TTC549 (cell line): ENCODE data around the gene TFAP2D.
A peak's percentile ranks its signal among the peaks of the same experiment; 100 is the strongest.

ENCODE experiments used
- FAIRE-seq: peaks from 2 replicates; lab custom pipeline; 2012; peaks lifted over from hg19 to GRCh38; lab: Jason Lieb, UNC

The TFAP2D gene

GRCh38 chr6:50720623-50721022 lies 7.3 kb downstream of the TFAP2D start:
- no peak for FAIRE-seq

- no peak for FAIRE-seq
Observed at GRCh38 chr6:50721978-50722377, 8.7 kb downstream of the TFAP2D start.

GRCh38 chr6:50722829-50723554 lies 9.7 kb downstream of the TFAP2D start:
- no peak for FAIRE-seq

DNA sequence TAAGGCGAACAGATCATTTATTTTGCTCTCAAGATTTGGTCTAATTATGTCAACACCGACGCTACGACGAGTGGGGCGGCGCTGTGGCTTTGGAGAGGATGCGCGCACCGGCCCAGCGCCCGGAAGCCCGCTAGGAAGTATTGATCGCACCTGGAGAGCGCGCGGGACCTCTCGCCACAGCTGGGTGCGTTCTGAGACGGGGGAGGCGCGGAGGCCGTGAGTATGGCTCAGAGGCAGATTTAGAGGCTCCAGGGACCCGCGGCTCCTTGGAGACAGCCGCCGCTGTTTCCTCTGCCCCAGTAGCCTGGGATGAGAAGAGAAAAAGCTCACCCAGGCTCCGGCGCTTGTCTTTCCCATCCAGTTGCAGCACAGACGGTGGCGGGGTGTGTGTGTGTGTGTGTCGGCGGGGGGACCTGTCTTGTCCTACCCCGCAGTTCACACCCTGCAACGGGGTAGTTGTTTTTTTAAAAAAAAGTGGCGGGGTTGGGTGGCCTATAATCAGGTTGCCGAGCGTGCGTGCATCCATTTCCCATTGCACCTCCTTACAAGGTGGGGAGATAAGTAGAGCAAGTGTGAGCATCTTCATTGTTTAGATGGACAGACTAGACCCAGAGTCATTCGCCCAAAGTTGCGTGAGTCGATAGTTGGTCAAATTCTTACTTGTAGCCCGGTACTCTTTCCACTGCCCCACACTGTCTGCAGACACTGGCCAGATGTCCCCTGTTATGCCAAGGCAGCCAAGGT lies 11.2 kb downstream of the TFAP2D start:
- FAIRE-seq, result no peak

GRCh38 chr6:50734488-50734887 lies 21.2 kb downstream of the TFAP2D start:
- FAIRE-seq, result no peak

GRCh38 chr6:50742161-50742560 lies 28.8 kb downstream of the TFAP2D start:
- FAIRE-seq, result no peak

- FAIRE-seq, result no peak
Observed at GRCh38 chr6:50744976-50745375, 31.6 kb downstream of the TFAP2D start.

DNA sequence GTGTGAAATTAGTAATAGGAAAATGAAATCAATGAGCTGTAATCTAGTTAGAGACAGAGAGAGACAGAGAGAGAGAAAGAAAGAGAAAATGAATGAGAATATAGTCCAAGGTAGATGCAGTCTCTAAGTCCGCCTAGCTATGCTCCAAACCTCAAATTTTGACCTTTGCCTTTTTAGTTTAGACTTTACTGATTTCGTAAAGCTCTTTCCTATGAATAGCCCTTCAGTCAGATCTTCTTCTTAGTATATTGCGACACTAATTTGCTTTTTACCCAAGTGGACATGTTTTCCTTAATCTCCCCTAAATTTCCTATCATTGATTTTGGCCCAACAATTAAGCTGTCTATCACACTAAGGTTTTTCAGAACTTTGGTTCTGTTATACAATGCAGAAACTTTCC lies 49.5 kb downstream of the TFAP2D start:
- no peak for FAIRE-seq

DNA sequence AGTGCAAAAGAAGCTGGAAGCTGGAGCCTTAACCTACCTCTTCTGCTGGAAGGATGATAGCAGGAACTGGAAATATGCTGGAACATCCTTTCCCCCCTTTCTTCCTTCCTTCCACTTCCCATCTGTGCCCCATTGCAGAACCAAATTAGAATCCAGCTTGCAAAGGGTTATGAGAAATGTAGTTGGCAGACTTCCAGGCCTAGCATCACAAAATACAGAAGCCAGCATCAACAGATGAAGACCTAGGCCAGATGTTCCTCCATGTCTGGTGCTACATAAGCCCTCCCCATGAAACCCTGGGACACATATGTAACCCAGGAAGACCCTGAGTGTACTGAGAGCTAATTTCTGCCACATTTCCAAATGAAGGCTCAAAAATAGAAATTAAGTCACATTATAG lies 65.4 kb downstream of the TFAP2D start:
- no peak for FAIRE-seq

GRCh38 chr6:50780382-50780781 lies 67.1 kb downstream of the TFAP2D start:
- no peak for FAIRE-seq

DNA sequence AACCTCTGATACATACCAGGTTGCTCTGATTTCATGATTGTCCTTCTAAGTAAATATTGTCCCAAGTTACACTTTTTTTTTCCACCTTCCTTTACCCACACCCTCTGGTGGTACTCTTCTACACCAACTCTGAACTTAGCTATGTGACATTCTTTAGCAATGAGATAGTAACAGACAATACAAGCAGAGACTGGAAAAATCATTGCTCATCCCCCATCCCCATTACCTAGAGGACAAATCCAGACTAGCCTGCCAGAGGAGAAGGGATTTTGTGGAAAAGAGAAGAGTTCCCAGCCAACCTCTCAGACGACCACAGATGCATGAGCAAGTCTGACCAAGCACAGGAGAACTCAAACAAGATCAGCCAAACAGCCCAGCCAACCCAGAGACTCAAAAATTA lies 72.6 kb downstream of the TFAP2D start:
- FAIRE-seq, result no peak

GRCh38 chr6:50791900-50792508 lies 78.7 kb downstream of the TFAP2D start:
- peak; percentile 53 for FAIRE-seq

- FAIRE-seq, result no peak
Observed at GRCh38 chr6:50792771-50793170, 79.4 kb downstream of the TFAP2D start.

GRCh38 chr6:50795574-50795973 lies 82.2 kb downstream of the TFAP2D start:
- no peak for FAIRE-seq

GRCh38 chr6:50804283-50804682 lies 91.0 kb downstream of the TFAP2D start:
- no peak for FAIRE-seq

GRCh38 chr6:50807035-50807434 lies 93.7 kb downstream of the TFAP2D start:
- no peak for FAIRE-seq

- no peak for FAIRE-seq
Observed at GRCh38 chr6:50815436-50816114, 102.2 kb downstream of the TFAP2D start.

- FAIRE-seq, result peak; percentile 80
Observed at GRCh38 chr6:50816115-50816675, 102.9 kb downstream of the TFAP2D start.

DNA sequence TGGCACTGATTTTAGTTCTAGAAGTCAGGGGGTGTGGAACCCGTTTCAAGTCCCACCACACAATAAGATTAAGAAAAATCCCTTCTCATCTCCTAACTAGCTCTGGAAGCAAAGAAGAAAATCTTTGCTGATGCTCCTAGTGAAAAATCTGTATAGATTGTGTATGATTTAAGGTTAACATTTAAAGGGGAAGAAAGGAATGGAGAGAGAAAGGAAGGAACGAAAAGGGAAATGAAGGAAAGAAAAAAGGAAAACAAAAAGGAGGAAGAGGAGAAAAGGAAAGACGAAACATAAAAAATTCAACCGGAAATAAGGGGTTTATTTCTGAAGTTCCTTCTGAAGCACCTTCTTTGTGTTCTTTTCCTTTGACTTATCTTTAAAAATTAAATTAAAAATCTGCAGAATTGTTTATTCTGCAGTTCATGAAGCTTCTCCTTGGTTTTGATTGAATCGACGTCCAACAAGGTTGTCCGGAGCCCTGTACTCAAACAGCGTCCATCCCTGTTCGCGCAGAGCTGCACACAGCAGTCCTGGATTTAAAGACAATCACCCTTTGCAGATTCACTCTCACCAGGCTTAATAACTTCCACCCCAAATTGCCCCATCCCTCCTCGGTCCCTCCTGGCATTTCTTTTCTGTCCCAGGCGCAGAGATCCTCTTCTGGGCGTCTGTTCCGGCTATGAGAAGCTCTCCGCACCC lies 103.8 kb downstream of the TFAP2D start:
- no peak for FAIRE-seq

DNA sequence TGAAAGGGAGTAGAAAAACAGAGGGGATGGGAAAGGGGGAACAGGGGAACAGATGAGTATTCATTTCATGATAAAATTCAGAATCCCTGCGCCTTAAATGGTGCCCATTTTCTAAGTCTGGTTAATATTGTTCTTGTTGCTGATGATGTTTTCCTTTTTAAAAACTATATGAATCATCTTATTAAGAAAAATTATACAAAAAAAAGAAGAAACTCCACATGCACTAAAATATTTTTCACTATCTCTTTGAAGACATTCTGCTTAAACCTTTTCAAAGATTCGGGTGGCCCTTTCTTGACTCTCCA lies 104.3 kb downstream of the TFAP2D start:
- FAIRE-seq, result no peak

- no peak for FAIRE-seq
Observed at GRCh38 chr6:50818020-50818419, 104.7 kb downstream of the TFAP2D start.

DNA sequence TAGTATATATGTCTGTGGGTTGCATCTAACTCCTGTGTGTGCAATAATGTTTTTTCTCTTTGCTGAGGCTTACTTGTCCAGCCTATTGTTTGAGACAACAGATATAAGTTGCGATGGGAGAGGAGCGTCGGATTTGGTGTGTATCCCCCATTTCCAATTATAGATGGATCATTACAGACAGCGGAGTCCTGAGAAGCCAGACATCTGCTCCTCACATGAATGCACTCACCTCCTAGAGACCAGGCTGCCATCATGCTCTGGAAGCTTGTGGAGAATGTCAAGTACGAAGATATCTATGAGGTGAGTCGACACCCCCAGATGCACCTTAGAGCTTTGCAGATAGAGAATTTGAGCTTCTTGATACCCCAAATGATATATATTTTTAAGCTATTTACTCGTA lies 105.3 kb downstream of the TFAP2D start, which contains the start of gene TFAP2B:
TFAP2B (plus strand) TSS at position 199 of the 400 bp plus-strand sequence; CDS start at position 220, 21 bp downstream.
- no peak for FAIRE-seq
